CD4-positive, alpha-beta T cell treated with Interleukin-6 for 4 hours (primary cell): ENCODE measurements around the gene TNRC18.
"Not testable (repeated sequence)": the region's sequence is repeated elsewhere in the genome, so short reads cannot be mapped to it uniquely, and the experiment has no call there.

Experiments
- DNase-seq: peaks from one replicate; pipeline ENCODE4 v3.0.0-alpha.2; 2020; ENCODE audit warnings: mixed read lengths

Gene TNRC18

GRCh38 chr7:5374464-5374863 lies 49.2 kb downstream of the TNRC18 start:
- no peak for DNase-seq

- DNase-seq = no peak
Observed at GRCh38 chr7:5373300-5373699, 50.3 kb downstream of the TNRC18 start.

- no peak for DNase-seq
Observed at GRCh38 chr7:5370454-5371353, 52.9 kb downstream of the TNRC18 start.

- DNase-seq = no peak
Observed at GRCh38 chr7:5367661-5368060, 56.0 kb downstream of the TNRC18 start.

- DNase-seq = peak; percentile 68
Observed at GRCh38 chr7:5365976-5366625, 57.5 kb downstream of the TNRC18 start.

GRCh38 chr7:5363729-5364128 lies 59.9 kb downstream of the TNRC18 start:
- no peak for DNase-seq

GRCh38 chr7:5362466-5362865 lies 61.2 kb downstream of the TNRC18 start:
- DNase-seq = no peak

GRCh38 chr7:5361446-5362127 lies 62.0 kb downstream of the TNRC18 start:
- no peak for DNase-seq

GRCh38 chr7:5360971-5361370 lies 62.7 kb downstream of the TNRC18 start:
- DNase-seq = no peak

GRCh38 chr7:5360451-5360850 lies 63.2 kb downstream of the TNRC18 start:
- no peak for DNase-seq

- not testable (repeated sequence) for DNase-seq
Observed at GRCh38 chr7:5360021-5360420, 63.6 kb downstream of the TNRC18 start.

- no peak for DNase-seq
Observed at GRCh38 chr7:5359344-5359743, 64.3 kb downstream of the TNRC18 start.

- no peak for DNase-seq
Observed at GRCh38 chr7:5357951-5358350, 65.7 kb downstream of the TNRC18 start.

GRCh38 chr7:5356751-5357119 lies 66.9 kb downstream of the TNRC18 start:
- no peak for DNase-seq

- DNase-seq = no peak
Observed at GRCh38 chr7:5354460-5355232, 69.0 kb downstream of the TNRC18 start.

GRCh38 chr7:5352440-5353010 lies 71.1 kb downstream of the TNRC18 start:
- no peak for DNase-seq

GRCh38 chr7:5351507-5352265 lies 71.9 kb downstream of the TNRC18 start:
- DNase-seq = no peak

- DNase-seq = no peak
Observed at GRCh38 chr7:5350600-5351385, 72.8 kb downstream of the TNRC18 start.

GRCh38 chr7:5350174-5350463 lies 73.5 kb downstream of the TNRC18 start:
- no peak for DNase-seq

GRCh38 chr7:5349437-5350173 lies 74.0 kb downstream of the TNRC18 start:
- no peak for DNase-seq

GRCh38 chr7:5349005-5349380 lies 74.6 kb downstream of the TNRC18 start:
- no peak for DNase-seq
